ENCODE measurements around the gene MAP2K7. TPM values are rescaled to one million over a fixed set of nuclear protein-coding genes. Genes with fewer than 3 reads are reported as not detected.

MAP2K7 gene
- total RNA-seq, 1 experiment from 2014 or later: 10.4 TPM

- Histone ChIP-seq H3K9me3 (ENCODE audit: low read length) (no peaks in the 10 kb centered on the region), H3K27ac (ENCODE audit: low read length) (no peak overlapping the region), H3K79me2 (ENCODE audit: low read length) (no peaks in the 10 kb centered on the region), H3K36me3 (ENCODE audit: insufficient read depth, low read length) (no peaks in the 10 kb centered on the region), H3K27me3 (ENCODE audit: low read length) (no peaks in the 10 kb centered on the region), H3K9me2 (replicated peaks; ENCODE audit: insufficient read depth, low read length) (no peaks in the 10 kb centered on the region), H3K4me3 (ENCODE audit: low read length) (no peak overlapping the region), H3K4me1 (ENCODE audit: low read length) (no peaks in the 10 kb centered on the region), H3K4me2 (ENCODE audit: low read depth, low read length, poor library complexity, severe bottlenecking) (no peak overlapping the region), H3K9ac (ENCODE audit: low read length) (no peak overlapping the region), H2AFZ (ENCODE audit: low read length) (no peak overlapping the region), H4K20me1 (ENCODE audit: insufficient read depth, low read depth, low read length) (no peaks in the 10 kb centered on the region; the same call in 1 of the 2 replicates)
- peak; percentile 94 for DNase-seq
Measured at GRCh38 chr19:7870571-7871436, 32.9 kb upstream of the MAP2K7 start.

- H3K36me3 ChIP-seq (ENCODE audit: insufficient read depth, low read length): no peaks in the 10 kb centered on the region
- peak; percentile 81 for DNase-seq
- no peaks in the 10 kb centered on the region; the same call in 1 of the 2 replicates for H4K20me1 ChIP-seq (ENCODE audit: insufficient read depth, low read depth, low read length)
- no peak overlapping the region for H3K9ac ChIP-seq (ENCODE audit: low read length)
- H3K4me2 ChIP-seq (ENCODE audit: low read depth, low read length, poor library complexity, severe bottlenecking): no peak overlapping the region
- no peak overlapping the region for H3K27ac ChIP-seq (ENCODE audit: low read length)
- no peaks in the 10 kb centered on the region for H3K79me2 ChIP-seq (ENCODE audit: low read length)
- H3K9me2 ChIP-seq (replicated peaks; ENCODE audit: insufficient read depth, low read length): no peaks in the 10 kb centered on the region
- no peaks in the 10 kb centered on the region for H3K27me3 ChIP-seq (ENCODE audit: low read length)
- no peaks in the 10 kb centered on the region for H3K4me1 ChIP-seq (ENCODE audit: low read length)
- H3K9me3 ChIP-seq (ENCODE audit: low read length): no peaks in the 10 kb centered on the region
- no peak overlapping the region for H3K4me3 ChIP-seq (ENCODE audit: low read length)
- H2AFZ ChIP-seq (ENCODE audit: low read length): peak overlapping the region; percentile 30; the same call in 1 of the 2 replicates
Measured at GRCh38 chr19:7871437-7872305, 32.0 kb upstream of the MAP2K7 start.

- no peak overlapping the region for H3K27ac ChIP-seq (ENCODE audit: low read length)
- DNase-seq: no peak
- no peak overlapping the region for H3K9ac ChIP-seq (ENCODE audit: low read length)
- H3K9me3 ChIP-seq (ENCODE audit: low read length): no peaks in the 10 kb centered on the region
- H3K9me2 ChIP-seq (replicated peaks; ENCODE audit: insufficient read depth, low read length): no peaks in the 10 kb centered on the region
- H3K27me3 ChIP-seq (ENCODE audit: low read length): no peaks in the 10 kb centered on the region
- H3K36me3 ChIP-seq (ENCODE audit: insufficient read depth, low read length): no peaks in the 10 kb centered on the region
- no peak overlapping the region for H3K4me2 ChIP-seq (ENCODE audit: low read depth, low read length, poor library complexity, severe bottlenecking)
- H3K4me1 ChIP-seq (ENCODE audit: low read length): no peaks in the 10 kb centered on the region
- no peak overlapping the region for H2AFZ ChIP-seq (ENCODE audit: low read length)
- no peaks in the 10 kb centered on the region for H4K20me1 ChIP-seq (ENCODE audit: insufficient read depth, low read depth, low read length)
- no peak overlapping the region for H3K4me3 ChIP-seq (ENCODE audit: low read length)
- no peaks in the 10 kb centered on the region for H3K79me2 ChIP-seq (ENCODE audit: low read length)
Measured at GRCh38 chr19:7872306-7873204, 31.1 kb upstream of the MAP2K7 start.

GRCh38 chr19:7873304-7874075, 30.2 kb upstream of the MAP2K7 start:
- H3K4me3 ChIP-seq (ENCODE audit: low read length): no peak overlapping the region
- H3K79me2 ChIP-seq (ENCODE audit: low read length): no peaks in the 10 kb centered on the region
- H2AFZ ChIP-seq (ENCODE audit: low read length): no peak overlapping the region
- DNase-seq: no peak
- H3K27me3 ChIP-seq (ENCODE audit: low read length): no peaks in the 10 kb centered on the region
- no peaks in the 10 kb centered on the region for H3K4me1 ChIP-seq (ENCODE audit: low read length)
- no peaks in the 10 kb centered on the region for H3K9me3 ChIP-seq (ENCODE audit: low read length)
- no peaks in the 10 kb centered on the region for H3K36me3 ChIP-seq (ENCODE audit: insufficient read depth, low read length)
- H4K20me1 ChIP-seq (ENCODE audit: insufficient read depth, low read depth, low read length): no peaks in the 10 kb centered on the region
- no peak overlapping the region for H3K27ac ChIP-seq (ENCODE audit: low read length)
- no peak overlapping the region for H3K4me2 ChIP-seq (ENCODE audit: low read depth, low read length, poor library complexity, severe bottlenecking)
- H3K9me2 ChIP-seq (replicated peaks; ENCODE audit: insufficient read depth, low read length): no peaks in the 10 kb centered on the region
- H3K9ac ChIP-seq (ENCODE audit: low read length): no peak overlapping the region

GRCh38 chr19:7874076-7874896, 29.4 kb upstream of the MAP2K7 start, which contains the start of gene PRR36:
TSS of gene PRR36 (minus strand) at chr19:7874390. CDS start at chr19:7873689, 701 bp downstream.
- H3K9ac ChIP-seq (ENCODE audit: low read length): no peak within 1 kb of the TSS
- H3K9me2 ChIP-seq (replicated peaks; ENCODE audit: insufficient read depth, low read length): no peaks in the 10 kb centered on the region

GRCh38 chr19:7874897-7875273, 28.8 kb upstream of the MAP2K7 start:
- Histone ChIP-seq H4K20me1 (ENCODE audit: insufficient read depth, low read depth, low read length) (no peaks in the 10 kb centered on the region), H3K36me3 (ENCODE audit: insufficient read depth, low read length) (no peaks in the 10 kb centered on the region), H3K4me1 (ENCODE audit: low read length) (no peaks in the 10 kb centered on the region), H3K9ac (ENCODE audit: low read length) (no peak overlapping the region), H3K4me3 (ENCODE audit: low read length) (no peak overlapping the region), H3K9me2 (replicated peaks; ENCODE audit: insufficient read depth, low read length) (no peaks in the 10 kb centered on the region), H2AFZ (ENCODE audit: low read length) (no peak overlapping the region), H3K79me2 (ENCODE audit: low read length) (no peaks in the 10 kb centered on the region), H3K27me3 (ENCODE audit: low read length) (no peaks in the 10 kb centered on the region), H3K9me3 (ENCODE audit: low read length) (no peaks in the 10 kb centered on the region), H3K27ac (ENCODE audit: low read length) (no peak overlapping the region), H3K4me2 (ENCODE audit: low read depth, low read length, poor library complexity, severe bottlenecking) (no peak overlapping the region)
- DNase-seq: no peak

More at GRCh38 chr19:7874076-7874896, 29.4 kb upstream of the MAP2K7 start, which contains the start of gene PRR36:
- H3K27me3 ChIP-seq (ENCODE audit: low read length): no peaks in the 10 kb centered on the region
- no peaks in the 10 kb centered on the region for H3K79me2 ChIP-seq (ENCODE audit: low read length)
- H4K20me1 ChIP-seq (ENCODE audit: insufficient read depth, low read depth, low read length): no peaks in the 10 kb centered on the region
- H3K4me2 ChIP-seq (ENCODE audit: low read depth, low read length, poor library complexity, severe bottlenecking): no peak within 1 kb of the TSS
- no peak within 1 kb of the TSS for H3K4me3 ChIP-seq (ENCODE audit: low read length)
- no peaks in the 10 kb centered on the region for H3K9me3 ChIP-seq (ENCODE audit: low read length)
- H3K27ac ChIP-seq (ENCODE audit: low read length): no peak within 1 kb of the TSS
- H3K4me1 ChIP-seq (ENCODE audit: low read length): no peaks in the 10 kb centered on the region
- H3K36me3 ChIP-seq (ENCODE audit: insufficient read depth, low read length): no peaks in the 10 kb centered on the region
- no peak for DNase-seq
- H2AFZ ChIP-seq (ENCODE audit: low read length): no peak within 1 kb of the TSS

Data from Karpas-422 (cell line).